Ramos (cell line): ENCODE results near the gene PCSK5.
"Not testable (repeated sequence)": the region's sequence is repeated elsewhere in the genome, so short reads cannot be mapped to it uniquely, and the experiment has no call there.

ENCODE experiments used
- in situ Hi-C: fragments of 300-500 bp; cut with MboI; formaldehyde crosslinking; loops from one replicate; pipeline ENCODE4 v1.14.3; 2022; ENCODE audit warnings: low sequenced_read_pairs; ENCODE audit not compliant: unreplicated experiment

The PCSK5 gene

DNA sequence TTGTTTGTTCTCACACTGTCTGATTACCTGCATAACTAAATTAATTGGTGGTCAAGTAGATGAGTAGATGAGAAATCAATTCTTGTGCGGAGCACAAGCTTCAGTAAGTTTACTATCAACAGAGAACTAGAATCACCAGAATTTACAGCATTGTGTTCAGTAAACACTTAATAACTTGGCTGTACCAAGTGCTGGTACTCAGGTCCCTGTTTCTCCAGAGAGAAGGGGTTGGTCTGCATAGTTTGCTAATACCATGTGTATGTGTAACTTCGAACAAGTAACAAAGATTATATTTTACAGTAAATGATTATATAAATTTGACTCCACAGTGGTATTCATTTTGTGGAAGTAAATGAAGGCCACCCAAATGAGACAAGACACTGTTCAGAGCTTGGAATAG, 146.3 kb downstream of the PCSK5 start:
- in situ Hi-C loops = no loop called here

DNA sequence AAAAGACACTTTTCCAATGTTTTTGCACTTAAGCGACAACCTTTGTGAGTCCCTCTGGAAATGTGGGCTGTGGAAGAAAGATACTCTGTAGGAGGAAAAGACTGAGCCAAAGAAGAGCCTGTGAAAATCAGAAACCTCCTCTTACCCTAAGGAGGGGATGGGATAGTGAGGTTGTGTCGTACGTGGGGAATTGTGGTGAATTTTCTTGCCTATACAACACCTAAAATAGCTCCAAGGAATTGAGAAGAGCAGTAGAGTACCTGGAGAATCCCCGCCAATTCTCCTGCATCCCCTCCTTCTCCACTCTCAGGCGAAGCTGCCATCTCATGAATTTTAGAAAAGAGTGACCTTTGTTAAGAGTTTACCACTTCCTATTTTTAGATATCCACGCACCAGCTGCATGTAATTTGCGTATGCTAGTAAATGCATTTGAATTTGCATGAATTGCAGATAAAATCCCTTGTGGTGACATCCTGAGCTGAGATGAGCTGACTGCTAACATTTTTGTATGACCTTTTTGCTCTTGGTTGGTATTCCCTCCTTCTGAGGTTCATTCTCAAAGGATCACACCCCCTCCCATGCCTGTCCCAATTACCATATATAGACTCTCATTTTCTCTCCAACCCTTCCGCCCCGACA, 147.2 kb downstream of the PCSK5 start:
- in situ Hi-C loops = no loop called here

DNA sequence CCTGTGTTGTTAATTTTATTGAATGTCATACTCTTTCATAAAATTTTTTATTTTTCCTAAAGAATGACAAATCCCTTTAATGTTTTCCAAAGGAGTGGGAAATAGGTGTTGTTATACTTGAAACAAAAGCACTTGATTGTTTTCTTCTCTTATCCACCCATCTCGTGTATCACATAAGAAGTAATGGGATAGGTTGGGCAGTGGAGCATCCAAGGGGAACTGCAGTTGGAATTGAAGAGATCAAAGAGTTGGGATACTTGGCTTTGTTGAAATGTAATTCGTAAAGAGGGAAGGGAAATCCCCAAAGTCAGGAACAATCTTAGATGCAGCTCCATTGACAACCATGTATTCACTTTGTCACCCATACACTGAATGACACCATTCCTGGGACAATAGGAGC, 148.0 kb downstream of the PCSK5 start:
- in situ Hi-C loops = no loop called here

DNA sequence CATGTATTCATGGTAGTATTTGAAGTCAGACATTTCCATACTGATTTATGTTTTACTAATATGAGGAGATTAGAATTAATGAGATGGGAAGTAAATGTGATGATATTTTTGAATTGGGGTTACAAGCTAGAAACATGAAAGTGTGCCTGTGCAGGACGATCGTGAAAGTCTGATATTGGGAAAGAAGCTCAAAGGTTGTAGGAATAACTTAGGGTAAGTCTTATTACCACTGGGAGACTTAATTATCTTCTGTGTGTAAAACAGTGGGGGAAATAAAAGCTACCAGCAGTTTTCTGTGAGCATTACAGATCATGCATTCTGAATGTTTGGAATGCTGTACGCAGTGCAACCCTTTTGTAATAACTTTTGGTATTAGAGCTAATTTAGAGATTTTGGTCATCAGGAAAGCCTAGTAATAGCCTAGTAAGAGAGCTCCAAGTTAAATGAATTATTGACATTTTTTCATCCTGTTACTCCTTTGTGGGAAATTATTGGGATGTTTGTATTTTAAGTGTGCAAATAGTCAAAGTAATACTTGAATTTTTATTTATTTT, 153.9 kb downstream of the PCSK5 start:
- in situ Hi-C loops = no loop called here

DNA sequence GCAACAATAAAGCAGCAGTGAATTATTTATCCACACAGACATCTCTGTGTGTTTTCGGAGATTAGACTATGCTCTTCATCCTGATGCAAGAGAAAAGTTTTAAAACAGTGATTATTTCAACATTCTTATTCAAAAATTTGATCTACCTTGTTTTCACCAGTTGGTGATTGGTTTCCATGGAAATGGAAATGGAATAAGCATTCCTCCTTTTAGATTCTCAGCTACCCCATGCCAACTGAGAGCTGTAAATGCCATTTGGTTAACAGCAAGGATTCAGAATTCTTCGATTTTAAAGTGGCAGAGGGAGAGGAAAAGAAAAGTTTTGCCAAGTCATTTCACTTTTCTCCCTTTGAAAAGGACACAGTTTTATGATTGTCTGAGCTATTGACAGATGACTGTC, 154.7 kb downstream of the PCSK5 start:
- in situ Hi-C loops = no loop called here

DNA sequence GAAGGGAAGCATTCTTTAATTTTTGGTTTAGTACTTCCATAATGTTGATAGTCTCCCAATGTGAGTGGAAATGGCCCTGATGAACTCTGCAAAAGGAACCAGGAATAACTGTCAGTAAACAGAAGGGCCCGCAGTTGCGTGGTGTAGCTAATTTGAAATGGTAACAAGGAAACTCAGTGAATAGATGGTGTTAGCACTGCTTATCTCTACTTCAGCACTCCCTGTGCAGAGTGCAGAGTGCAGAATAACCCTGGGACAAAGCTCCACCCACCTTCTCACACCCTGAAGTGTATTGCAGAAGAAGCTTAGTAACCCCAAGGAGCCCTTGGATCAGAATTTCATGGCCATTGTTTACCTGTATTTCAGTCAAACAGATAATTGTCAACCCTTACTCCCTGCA, 158.9 kb downstream of the PCSK5 start:
- in situ Hi-C loops = no loop called here

DNA sequence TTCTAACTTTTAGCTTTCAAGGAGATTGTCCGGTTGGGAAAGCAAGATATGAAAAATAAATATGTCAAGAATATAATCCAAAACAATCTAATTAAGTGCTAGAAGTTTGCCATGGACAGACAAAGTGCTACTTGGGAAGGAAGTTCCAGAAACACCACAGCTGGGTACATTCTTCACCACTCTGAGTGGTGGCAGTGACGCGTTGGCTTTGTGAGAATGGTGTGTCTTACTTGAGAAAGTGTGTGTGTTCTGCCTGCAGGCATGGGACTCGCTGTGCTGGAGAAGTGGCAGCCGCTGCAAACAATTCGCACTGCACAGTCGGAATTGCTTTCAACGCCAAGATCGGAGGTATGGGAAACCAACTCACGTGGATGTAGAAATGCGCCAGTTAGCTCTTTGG, 177.2 kb downstream of the PCSK5 start:
- in situ Hi-C loops = no loop called here

DNA sequence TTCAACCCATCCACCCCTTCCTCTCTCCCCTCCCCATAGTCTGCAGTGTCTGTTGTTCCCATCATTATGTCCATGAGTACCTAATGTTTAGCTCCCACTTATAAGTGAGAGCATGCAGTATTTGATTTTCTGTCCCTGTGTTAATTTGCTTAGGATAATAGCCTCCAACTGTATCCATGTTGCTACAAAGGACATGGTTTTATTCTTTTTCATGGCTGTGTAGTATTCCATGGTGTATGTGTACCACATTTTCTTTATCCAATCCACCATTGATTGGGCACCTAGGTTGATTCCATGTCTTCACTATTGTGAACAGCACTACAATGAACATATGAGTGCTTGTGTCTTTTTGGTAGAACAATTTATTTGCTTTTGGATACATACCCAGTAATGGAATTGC, 187.1 kb downstream of the PCSK5 start:
- in situ Hi-C loops = no loop called here

DNA sequence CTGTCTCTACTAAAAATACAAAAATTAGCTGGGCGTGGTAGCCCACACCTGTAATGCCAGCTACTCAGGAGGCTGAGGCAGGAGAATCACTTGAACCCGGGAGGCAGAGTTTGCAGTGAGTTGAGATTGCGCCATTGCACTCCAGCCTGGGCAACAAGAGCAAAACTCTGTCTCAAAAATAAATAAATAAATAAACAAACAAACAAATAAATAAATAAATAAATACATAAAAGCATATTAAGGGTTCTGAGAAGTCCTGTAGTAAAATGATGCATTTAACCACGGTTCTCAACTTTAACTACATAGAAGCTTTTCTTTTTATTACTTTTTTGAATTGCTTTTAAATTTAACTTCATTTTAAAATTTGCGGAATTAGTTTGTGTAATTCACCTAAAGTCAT, 190.8 kb downstream of the PCSK5 start:
- in situ Hi-C loops = not testable (repeated sequence)

DNA sequence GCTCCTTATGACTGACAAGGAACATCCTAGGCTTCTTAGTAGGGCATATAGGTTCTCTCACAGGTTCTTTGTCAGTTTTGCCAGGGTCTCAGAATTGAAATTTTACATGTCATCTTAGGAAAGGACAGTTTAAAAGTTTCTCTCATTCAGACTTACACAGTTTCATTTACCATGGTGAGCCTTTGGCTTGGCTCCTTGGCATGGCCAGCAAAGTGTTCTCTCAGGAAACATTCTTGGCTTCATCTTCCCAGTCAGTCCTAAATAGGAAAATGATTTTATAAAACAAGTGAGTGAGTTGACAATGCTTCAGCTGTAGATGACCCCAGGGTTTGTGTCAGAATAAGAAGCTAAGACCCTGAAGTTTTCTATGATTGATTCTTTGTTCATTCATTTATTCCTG, 191.6 kb downstream of the PCSK5 start:
- in situ Hi-C loops = no loop called here

DNA sequence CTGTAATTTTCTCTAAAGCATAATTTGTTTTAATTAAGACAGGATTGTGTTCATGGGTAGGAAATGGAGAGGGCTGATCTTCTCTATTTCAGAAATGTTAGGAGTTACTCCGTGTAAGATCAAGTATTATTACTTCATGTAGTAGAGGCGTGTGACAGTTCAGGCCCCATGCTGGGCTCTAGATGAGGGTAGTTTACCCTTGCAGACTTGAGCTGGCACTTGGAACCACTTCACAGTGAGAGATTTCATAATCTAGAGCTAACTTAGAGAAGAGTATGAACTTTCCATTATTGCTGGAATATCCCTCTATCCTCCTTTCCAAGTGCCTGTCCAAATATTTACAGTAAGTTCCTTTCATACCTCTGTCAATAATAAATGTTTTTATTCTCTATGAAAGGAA, 195.1 kb downstream of the PCSK5 start:
- in situ Hi-C loops = no loop called here

DNA sequence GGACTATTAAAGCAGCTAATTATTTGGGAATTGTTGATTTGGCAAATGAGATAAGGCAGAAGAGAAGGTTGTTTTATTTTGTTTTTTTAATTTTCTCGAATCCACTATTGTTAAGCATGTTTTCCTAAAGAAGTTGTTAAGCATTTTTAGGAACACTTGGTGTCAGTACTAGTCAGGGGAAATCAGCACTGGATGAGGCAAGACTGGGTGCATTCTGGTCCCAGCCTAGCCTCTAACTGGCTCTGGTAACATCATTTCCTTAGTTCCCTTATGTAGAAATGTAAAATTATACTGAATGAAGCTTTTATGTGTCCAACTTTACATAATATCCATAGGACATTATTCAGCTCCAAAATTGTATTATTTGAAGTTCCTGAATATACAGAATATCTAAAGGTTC, 196.1 kb downstream of the PCSK5 start:
- in situ Hi-C loops = no loop called here

DNA sequence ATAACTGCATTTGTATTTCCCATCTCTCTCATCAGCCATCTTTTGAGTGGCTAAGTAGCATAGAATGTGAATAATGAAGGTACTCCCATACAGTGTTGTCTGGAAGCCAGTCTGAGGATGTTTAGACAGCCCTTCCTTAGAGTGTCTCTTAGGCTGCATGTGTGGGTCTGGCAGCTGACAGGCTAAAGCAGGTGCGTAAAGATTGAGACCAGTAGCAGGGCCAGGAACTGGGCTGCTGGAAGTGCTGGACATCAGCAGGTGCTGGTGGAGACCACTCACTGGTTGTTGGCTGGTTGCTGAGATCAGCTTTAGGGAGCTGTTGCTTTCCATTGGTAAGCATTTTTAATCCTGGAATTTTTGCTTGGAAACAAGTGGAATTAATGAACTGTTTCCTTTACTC, 197.5 kb downstream of the PCSK5 start:
- in situ Hi-C loops = no loop called here

DNA sequence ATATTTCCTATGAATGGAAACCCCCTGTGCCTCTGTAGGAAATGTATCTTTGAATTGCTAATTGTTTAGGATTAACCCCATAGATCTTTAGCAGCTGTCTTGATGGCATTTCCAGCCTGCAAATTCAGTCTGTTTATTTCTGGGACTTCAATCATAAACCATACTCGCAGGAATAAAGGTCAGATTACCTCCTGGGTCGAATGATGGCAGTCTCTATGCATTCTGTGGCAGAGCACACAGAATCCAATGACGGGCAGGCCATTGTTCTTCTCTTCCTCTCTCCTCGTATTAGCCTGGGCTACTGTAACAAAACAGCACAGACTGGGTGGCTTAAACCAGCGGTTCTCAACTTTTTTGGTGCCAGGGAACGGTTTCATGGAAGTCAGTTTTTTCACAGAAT, 199.9 kb downstream of the PCSK5 start:
- in situ Hi-C loops = no loop called here

DNA sequence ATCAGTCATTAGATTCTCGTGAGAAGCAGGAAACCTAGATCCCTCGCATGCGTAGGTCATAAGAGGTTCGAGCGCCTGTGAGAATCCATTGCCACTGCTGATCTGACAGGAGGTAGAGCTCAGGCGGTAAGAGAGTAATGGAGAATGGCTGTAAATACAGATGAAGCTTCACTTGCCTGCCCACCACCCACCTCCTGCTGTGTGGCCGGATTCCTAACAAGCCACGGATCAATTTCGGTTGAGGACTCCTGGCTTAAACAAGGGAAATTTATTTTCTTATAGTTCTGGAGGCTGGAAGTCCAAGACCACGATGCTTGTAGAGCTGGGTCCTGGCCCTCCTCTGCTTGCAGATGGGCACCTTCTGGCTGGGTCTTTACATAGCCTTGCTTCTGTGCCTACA, 200.4 kb downstream of the PCSK5 start:
- in situ Hi-C loops = no loop called here

DNA sequence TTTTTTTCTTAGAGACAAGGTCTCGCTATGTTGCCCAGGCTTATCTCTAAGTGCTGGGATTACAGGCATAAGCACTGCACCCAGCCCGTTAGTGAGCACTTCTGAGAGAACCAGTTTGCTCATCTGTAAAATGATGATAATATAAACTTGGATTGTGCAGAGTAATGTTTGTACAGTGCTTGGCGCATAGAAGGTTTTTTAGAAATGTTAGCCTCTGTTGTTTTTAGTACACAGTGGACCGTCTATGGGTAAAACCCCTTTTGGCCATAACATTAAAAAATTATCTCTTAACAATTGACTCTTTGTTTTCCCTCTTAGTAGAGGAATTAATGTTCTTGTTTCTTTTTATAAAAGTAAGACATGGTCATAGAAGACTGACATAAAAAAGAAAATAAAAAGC, 202.1 kb downstream of the PCSK5 start:
- in situ Hi-C loops = no loop called here

DNA sequence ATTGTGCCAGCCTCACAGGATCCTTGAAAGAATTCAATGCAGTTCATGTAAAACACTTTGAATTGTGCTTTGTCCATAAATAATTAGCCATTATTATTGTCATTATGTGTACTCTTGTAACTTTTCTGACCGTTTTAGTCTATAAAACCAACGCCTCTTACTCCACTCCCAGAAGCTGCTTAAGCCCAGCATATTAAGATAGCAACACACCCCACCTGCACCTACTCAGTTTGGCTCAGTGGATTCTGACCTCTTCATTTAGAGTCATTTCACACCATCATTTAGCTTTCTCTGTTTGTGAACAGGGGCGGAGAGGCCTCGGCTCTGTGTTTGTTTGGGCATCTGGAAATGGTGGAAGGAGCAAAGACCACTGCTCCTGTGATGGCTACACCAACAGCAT, 205.1 kb downstream of the PCSK5 start:
- in situ Hi-C loops = no loop called here

DNA sequence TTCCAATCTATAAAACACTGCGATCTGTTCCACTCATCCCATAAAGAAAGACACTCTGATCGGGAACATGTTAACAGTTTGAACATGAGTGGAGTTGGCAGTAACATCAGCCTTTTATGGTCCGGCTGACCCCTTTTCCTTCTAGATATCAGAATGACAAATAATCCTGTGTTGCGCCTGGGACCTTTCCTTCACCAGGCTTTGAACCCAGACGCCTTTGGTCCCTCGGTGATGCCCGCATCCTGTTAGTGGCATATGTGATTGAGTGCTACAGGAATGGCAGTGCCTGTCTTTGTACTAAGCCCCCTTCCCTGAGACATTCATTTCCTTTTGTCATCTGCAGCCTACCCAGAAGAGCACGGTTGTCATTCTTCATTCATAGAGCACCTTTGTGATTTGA, 209.0 kb downstream of the PCSK5 start:
- in situ Hi-C loops = no loop called here

DNA sequence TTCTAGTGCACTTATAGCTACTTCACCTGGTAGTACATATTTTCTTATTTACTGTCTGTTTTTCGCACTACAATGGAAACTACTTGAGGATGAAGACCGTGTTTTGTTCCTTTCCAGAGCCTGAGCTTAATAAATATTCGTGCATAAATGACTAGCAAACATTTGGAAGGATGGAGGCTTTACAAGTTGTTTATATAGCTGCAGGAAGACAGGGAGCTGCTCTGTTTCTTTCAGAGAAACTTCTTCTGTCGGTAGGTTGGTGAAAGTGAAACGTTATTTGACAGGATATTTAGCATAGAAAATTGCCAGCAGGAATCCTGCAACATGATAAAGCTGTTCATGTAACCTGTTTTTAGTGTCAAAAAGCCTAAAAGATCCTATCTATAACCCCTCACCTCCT, 210.6 kb downstream of the PCSK5 start:
- in situ Hi-C loops = no loop called here

DNA sequence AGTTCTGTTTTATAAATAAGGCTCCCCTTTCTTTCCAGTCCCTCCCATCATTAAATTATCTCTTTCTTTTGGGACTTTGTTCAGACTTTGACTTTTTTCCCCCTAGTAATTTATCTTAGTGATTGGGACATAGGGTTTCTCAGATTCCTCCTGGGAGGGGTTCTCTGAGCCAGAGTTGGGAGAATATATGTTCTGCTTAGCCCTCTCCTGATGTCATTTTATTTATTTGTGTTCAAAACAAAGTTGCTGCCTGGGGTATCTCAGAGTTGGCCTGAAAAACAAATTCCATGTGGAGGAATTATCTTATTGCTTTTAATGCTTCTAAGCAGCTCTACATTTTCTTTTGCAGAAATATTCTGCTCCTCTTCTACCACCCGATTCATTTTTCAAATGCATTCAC, 211.0 kb downstream of the PCSK5 start:
- in situ Hi-C loops = no loop called here

DNA sequence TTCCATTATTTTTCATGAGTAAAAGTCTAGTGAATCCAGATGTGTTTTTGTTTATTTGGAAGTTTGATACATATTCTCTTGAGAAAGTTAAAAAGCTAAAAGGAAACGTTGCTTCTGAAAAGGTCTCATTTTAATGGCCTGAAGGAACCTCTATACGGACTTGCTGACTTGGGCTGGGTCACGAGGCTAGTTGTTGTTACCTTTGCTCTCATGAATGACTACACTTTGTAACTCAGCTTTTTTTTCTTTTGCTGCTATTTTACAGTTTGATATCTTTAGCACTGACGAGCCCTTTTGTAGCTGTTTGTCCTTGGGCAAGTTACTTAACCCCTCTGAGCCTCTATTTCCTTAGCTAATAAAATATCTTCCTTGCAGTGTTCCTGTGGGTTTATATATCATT, 211.5 kb downstream of the PCSK5 start:
- in situ Hi-C loops = no loop called here

DNA sequence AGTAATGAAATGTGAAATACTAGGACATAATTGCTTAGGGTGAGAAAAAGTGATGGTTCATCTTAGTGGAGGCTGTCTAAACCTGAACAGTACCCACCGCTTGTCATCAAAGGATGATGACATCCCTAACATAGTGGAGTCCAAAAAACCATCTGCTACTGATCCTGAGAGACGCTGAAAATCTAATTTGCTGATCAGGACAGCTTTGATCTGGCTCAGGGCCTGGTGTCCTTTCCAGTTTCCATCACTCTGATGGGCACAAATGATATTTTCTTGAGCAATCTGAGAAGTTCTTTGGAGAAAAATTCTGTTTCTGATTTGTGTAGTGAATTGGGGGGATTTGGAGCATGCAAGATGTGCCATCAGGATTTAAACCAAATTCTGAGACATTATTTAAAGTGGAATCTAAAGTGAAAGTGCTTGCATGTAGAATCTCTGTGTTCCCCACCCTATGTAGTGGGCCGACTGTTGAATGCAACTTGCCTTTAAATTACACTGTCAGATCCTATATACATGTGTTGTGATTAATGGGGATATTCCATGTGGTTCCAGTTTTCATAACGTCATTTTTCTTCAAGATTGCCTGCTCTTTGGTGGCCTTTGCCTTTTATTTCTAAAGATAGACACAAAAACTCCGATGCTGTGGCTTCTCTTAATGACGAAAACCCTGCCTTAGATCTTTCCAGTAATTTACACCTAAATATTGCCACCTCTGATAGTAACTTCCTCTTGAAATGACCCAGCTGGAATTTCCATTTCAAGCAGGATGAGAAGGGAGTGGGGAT, 213.2 kb downstream of the PCSK5 start:
- in situ Hi-C loops = no loop called here
